NCI-H1436 treated with DMSO at 0.1 percent for 48 hours (cell line): ENCODE measurements around the gene ZRANB2.
A peak's percentile ranks its signal among the peaks of the same experiment; 100 is the strongest.

Experiments used
- DNase-seq: peaks from one replicate; lab custom pipeline; 2025; lab: John Stamatoyannopoulos, UW

Gene ZRANB2

GRCh38 chr1:71068325-71069240, 12.3 kb downstream of the ZRANB2 start:
- DNase-seq, result no peak

- no peak for DNase-seq
Observed at GRCh38 chr1:71054791-71055190, 26.0 kb downstream of the ZRANB2 start.

- no peak for DNase-seq
Observed at GRCh38 chr1:71054281-71054731, 26.5 kb downstream of the ZRANB2 start.

- DNase-seq, result no peak
Observed at GRCh38 chr1:71053758-71054157, 27.1 kb downstream of the ZRANB2 start.

GRCh38 chr1:71053146-71053545, 27.7 kb downstream of the ZRANB2 start:
- DNase-seq, result no peak

- peak; percentile 31 for DNase-seq
Observed at GRCh38 chr1:71049951-71050598, 30.8 kb downstream of the ZRANB2 start.

- DNase-seq, result no peak
Observed at GRCh38 chr1:71047635-71048607, 32.9 kb downstream of the ZRANB2 start, which contains the start of gene PTGER3. Gene PTGER3 (minus strand): TSS chr1:71047816. CDS start chr1:71047577, 239 bp downstream.

- DNase-seq, result no peak
Observed at GRCh38 chr1:71046891-71047634, 33.8 kb downstream of the ZRANB2 start.

GRCh38 chr1:71045463-71046028, 35.3 kb downstream of the ZRANB2 start:
- no peak for DNase-seq

- DNase-seq, result no peak
Observed at GRCh38 chr1:71044833-71045232, 36.0 kb downstream of the ZRANB2 start.

GRCh38 chr1:71043065-71043464, 37.8 kb downstream of the ZRANB2 start:
- no peak for DNase-seq

- DNase-seq, result no peak
Observed at GRCh38 chr1:71041806-71042205, 39.0 kb downstream of the ZRANB2 start.

- DNase-seq, result no peak
Observed at GRCh38 chr1:71039661-71040262, 41.1 kb downstream of the ZRANB2 start.

- DNase-seq, result no peak
Observed at GRCh38 chr1:71038942-71039341, 41.9 kb downstream of the ZRANB2 start.

- no peak for DNase-seq
Observed at GRCh38 chr1:71037829-71038620, 42.8 kb downstream of the ZRANB2 start.

GRCh38 chr1:71037066-71037465, 43.8 kb downstream of the ZRANB2 start:
- DNase-seq, result no peak

GRCh38 chr1:71033136-71033535, 47.7 kb downstream of the ZRANB2 start:
- no peak for DNase-seq

GRCh38 chr1:71031426-71031825, 49.4 kb downstream of the ZRANB2 start:
- DNase-seq, result no peak

- DNase-seq, result no peak
Observed at GRCh38 chr1:71030026-71030425, 50.8 kb downstream of the ZRANB2 start.

- no peak for DNase-seq
Observed at GRCh38 chr1:71028981-71029380, 51.9 kb downstream of the ZRANB2 start.
